IPS-18a (cell line): ENCODE results near the gene PSTPIP1.

ENCODE experiments used
- H3K27ac ChIP-seq: one replicate; pipeline ENCODE4 v1.5.1; 2013; ENCODE audit warnings: low read length
- H3K27me3 ChIP-seq: one replicate; pipeline ENCODE4 v1.6.1; 2013; ENCODE audit warnings: mild to moderate bottlenecking, low read length; ENCODE audit not compliant: control insufficient read depth, insufficient read depth
- H3K36me3 ChIP-seq: one replicate; pipeline ENCODE4 v1.6.1; 2013; ENCODE audit warnings: low read depth, low read length; ENCODE audit not compliant: control insufficient read depth
- H3K4me1 ChIP-seq: one replicate; pipeline ENCODE4 v1.6.1; 2013; ENCODE audit warnings: low read depth, low read length; ENCODE audit not compliant: control insufficient read depth
- H3K4me3 ChIP-seq: one replicate; pipeline ENCODE4 v1.5.1; 2013; ENCODE audit warnings: low read length
- H3K9ac ChIP-seq: one replicate; pipeline ENCODE4 v1.6.1; 2013; ENCODE audit warnings: mild to moderate bottlenecking, low read length, moderate library complexity
- H3K9me3 ChIP-seq: one replicate; pipeline ENCODE4 v1.6.1; 2013; ENCODE audit warnings: low read depth, low read length; ENCODE audit not compliant: control insufficient read depth

PSTPIP1 gene

DNA sequence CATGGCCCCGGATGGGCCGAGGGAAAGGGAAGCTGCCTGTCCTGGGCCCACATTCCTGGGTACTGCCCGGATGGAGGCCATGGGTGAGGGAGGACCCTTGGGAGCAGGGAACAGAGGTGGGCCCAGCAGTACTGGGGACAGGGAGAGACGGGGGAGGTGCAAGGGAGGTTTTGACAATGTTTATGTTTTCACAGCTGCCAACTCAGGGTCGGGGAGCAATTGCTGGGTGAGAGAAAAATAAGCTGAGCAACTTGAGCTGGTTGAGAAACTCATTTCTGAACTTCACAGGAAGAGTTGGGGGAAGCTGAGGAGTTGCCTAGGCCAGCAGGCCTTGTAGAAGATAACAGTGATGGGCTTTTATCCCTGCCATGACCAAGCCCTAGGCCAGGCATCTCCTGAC, 87.0 kb downstream of the PSTPIP1 start:
- H3K27me3 ChIP-seq = no peaks in the 10 kb centered on the region
- H3K36me3 ChIP-seq = no peaks in the 10 kb centered on the region
- H3K9ac ChIP-seq = no peak overlapping the region
- no peak overlapping the region for H3K4me3 ChIP-seq
- no peaks in the 10 kb centered on the region for H3K4me1 ChIP-seq
- no peak overlapping the region for H3K27ac ChIP-seq
- H3K9me3 ChIP-seq = no peaks in the 10 kb centered on the region

DNA sequence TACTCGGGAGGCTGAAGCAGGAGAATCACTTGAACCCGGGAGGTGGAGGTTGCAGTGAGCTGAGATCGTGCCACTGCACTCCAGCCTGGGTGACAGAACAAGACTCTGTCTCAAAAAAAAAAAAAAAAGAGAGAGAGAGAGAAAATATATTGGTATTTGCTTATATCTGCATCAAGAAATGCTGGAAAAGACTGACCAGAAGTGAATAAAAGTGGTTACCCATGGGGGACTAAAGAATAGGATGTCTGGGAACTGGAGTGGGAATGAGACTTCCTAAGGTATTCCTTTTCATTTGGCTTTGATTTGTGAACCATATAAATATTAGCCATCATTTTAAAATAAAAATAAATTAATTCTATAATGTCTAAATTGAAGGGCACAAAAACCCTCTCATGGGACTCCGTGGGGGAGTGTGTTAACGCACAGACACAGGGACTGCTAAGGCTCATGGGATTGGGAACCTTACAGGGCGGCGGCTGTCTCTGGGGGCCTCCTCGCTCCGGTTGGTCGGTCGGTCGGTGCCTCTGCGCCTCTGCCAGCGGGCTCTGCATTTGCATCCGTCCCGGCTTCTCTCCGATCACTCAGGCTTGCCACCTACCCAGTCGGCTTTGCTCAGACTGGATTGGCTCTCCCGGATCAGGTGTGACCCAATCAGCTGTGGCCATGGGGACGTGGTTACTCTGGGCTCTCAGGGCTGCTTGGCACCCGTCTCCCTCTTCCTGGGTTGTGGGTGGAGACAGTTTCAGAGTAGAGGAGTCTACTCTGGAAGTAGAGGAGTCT, 88.6 kb downstream of the PSTPIP1 start:
- peak overlapping the region; percentile 19 for H3K4me3 ChIP-seq
- no peaks in the 10 kb centered on the region for H3K36me3 ChIP-seq
- no peaks in the 10 kb centered on the region for H3K9me3 ChIP-seq
- no peaks in the 10 kb centered on the region for H3K27me3 ChIP-seq
- H3K9ac ChIP-seq = no peak overlapping the region
- no peaks in the 10 kb centered on the region for H3K4me1 ChIP-seq
- no peak overlapping the region for H3K27ac ChIP-seq

DNA sequence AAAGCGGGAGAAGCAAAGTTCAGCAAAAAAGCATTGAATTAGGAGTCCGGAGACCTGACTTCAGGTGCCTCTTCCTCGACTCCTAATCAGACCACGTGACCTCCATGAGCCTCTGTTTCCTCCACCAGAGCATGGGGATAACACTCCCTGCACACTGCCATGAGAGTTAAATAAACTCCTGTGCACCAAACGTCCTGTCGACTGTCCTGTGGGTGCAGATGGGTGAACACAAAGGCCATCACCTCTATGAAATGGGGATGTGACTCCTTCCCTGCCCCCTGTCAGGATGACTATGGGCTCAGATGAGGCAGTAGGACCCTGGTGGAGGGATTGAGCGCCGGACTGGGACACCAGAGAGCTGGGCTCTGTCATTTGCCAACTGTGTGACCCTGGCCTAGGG, 89.5 kb downstream of the PSTPIP1 start:
- no peaks in the 10 kb centered on the region for H3K9me3 ChIP-seq
- no peak overlapping the region for H3K4me3 ChIP-seq
- H3K9ac ChIP-seq = no peak overlapping the region
- H3K36me3 ChIP-seq = no peaks in the 10 kb centered on the region
- no peaks in the 10 kb centered on the region for H3K4me1 ChIP-seq
- no peaks in the 10 kb centered on the region for H3K27me3 ChIP-seq
- no peak overlapping the region for H3K27ac ChIP-seq

DNA sequence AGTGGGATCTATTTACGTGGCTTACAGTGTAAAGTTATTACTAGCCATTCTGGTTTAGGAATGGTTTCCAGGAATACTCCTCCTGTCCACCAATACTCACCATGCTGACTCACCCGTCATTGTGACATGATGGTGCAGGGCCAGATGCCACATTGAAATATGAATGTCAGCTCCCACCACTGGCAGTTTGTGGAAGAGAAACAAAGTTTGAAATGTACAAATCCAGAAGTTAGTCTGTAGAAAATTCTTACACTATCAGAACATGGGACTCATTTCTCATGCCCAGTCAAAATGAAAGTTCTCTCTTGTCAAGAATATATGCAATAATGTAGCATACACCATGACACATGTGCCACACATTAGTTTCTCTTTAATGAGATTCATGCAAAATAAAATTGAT, 90.4 kb downstream of the PSTPIP1 start:
- Histone ChIP-seq H3K4me3 (no peak overlapping the region), H3K36me3 (no peaks in the 10 kb centered on the region), H3K9ac (no peak overlapping the region), H3K4me1 (no peaks in the 10 kb centered on the region), H3K27me3 (no peaks in the 10 kb centered on the region), H3K27ac (no peak overlapping the region), H3K9me3 (no peaks in the 10 kb centered on the region)
